K562 (cell line): ENCODE results near the gene EIPR1. TPM values are rescaled to one million over a fixed set of nuclear protein-coding genes. Genes with fewer than 3 reads are reported as not detected.

Source experiments
- ATAC-seq: fragments of 200-7000 bp; cut with Tn5 transposase; 3 replicates; pipeline ENCODE4 v1.9.1; 2020; ENCODE audit warnings: moderate library complexity
- BruUV-seq: library from RNA; stranded (reverse); fragments of 400-500 nt; replicated peaks from 2 replicates; lab custom pipeline; 2021; lab: Mats Ljungman, UMichigan
- CTCF ChIA-PET: fragments of 300-600 bp; formaldehyde crosslinking; extraction: SDS; loops from one replicate; lab custom pipeline; 2021; ENCODE audit warnings: low intra/inter-chr PET ratio; lab: Yijun Ruan, JAX
- POLR2A ChIA-PET: fragments of 300-600, 350-650 bp; sonication (Branson Sonifier 250); formaldehyde crosslinking; extraction: SDS; loops from one replicate; lab custom pipeline; 2021; ENCODE audit warnings: antibody characterized with exemption, inconsistent platforms; lab: Yijun Ruan, JAX
- DNase-seq, 4 experiments: peaks; one replicate each; pipeline versions ENCODE4 v3.0.0 to v3.0.0-alpha.2; 2011 to 2018; ENCODE audit warnings: low spot score in 3 of 4, mixed read lengths in 3 of 4; ENCODE audit errors: extremely low read depth in 1 of 4
- FAIRE-seq: peaks from 2 replicates; lab custom pipeline; 2011; peaks lifted over from hg19 to GRCh38; lab: Jason Lieb, UNC
- H2AFZ ChIP-seq: 2 replicates; pipeline ENCODE4 v1.6.0; 2011; ENCODE audit warnings: low read depth, low read length, control low read depth, inconsistent platforms
- H3K27ac ChIP-seq: fragments of 200-600 bp; 3 replicates; pipeline ENCODE4 v1.8.0; 2011; ENCODE audit warnings: low read depth, mild to moderate bottlenecking, control low read depth, inconsistent platforms, low read length, moderate library complexity, mixed read lengths; ENCODE audit errors: extremely low read depth
- H3K27me3 ChIP-seq, 2 experiments: fragments of 300-600 bp in 1 of 2; 2 replicates in 1 of 2; 3 replicates in 1 of 2; pipeline versions ENCODE4 v1.6.0 to v1.8.0; 2011; ENCODE audit warnings: inconsistent platforms in 2 of 2, low read length in 2 of 2, mild to moderate bottlenecking in 1 of 2, mixed read lengths in 1 of 2, moderate library complexity in 1 of 2; ENCODE audit not compliant: control insufficient read depth in 2 of 2, insufficient read depth in 2 of 2
- H3K36me3 ChIP-seq: fragments of 300-600 bp; 3 replicates; pipeline ENCODE4 v1.8.0; 2011; ENCODE audit warnings: mild to moderate bottlenecking, low read length, inconsistent platforms; ENCODE audit not compliant: control insufficient read depth, insufficient read depth
- H3K4me1 ChIP-seq, 2 experiments: fragments of 200-600 bp in 1 of 2; replicated peaks in 1 of 2; 2 replicates in 1 of 2; 3 replicates in 1 of 2; pipeline versions ENCODE4 v1.5.1 to v1.8.0; 2011; ENCODE audit warnings: inconsistent platforms in 2 of 2, low read length in 2 of 2, mild to moderate bottlenecking in 1 of 2, mixed read lengths in 1 of 2, moderate library complexity in 1 of 2; ENCODE audit not compliant: control insufficient read depth in 2 of 2, insufficient read depth in 2 of 2
- H3K4me2 ChIP-seq: 2 replicates; pipeline ENCODE4 v1.6.1; 2011; ENCODE audit warnings: low read length, control low read depth, inconsistent platforms, mixed read lengths; ENCODE audit not compliant: insufficient read depth
- H3K4me3 ChIP-seq: fragments of 200-600 bp; sonication (generic), shearing (Covaris generic); 2 replicates; pipeline ENCODE4 v1.5.1; 2016; ENCODE audit warnings: control low read depth, inconsistent platforms
- H3K79me2 ChIP-seq: fragments of 200-600 bp; 3 replicates; pipeline ENCODE4 v1.8.0; 2011; ENCODE audit warnings: low read length, inconsistent platforms; ENCODE audit not compliant: control insufficient read depth, insufficient read depth
- H3K9ac ChIP-seq, 2 experiments: 2 replicates each; pipeline versions ENCODE4 v1.6.0 to v1.6.1; 2011; ENCODE audit warnings: low read depth in 2 of 2, low read length in 2 of 2, control low read depth in 1 of 2, inconsistent platforms in 1 of 2, mild to moderate bottlenecking in 1 of 2, mixed read lengths in 1 of 2; ENCODE audit not compliant: insufficient read depth in 1 of 2
- H3K9me1 ChIP-seq: one replicate; pipeline ENCODE4 v1.6.0; 2011; ENCODE audit warnings: inconsistent platforms, mild to moderate bottlenecking, low read length, moderate library complexity; ENCODE audit not compliant: control insufficient read depth, insufficient read depth
- H3K9me3 ChIP-seq: replicated peaks from 2 replicates; pipeline ENCODE4 v1.5.1; 2011; ENCODE audit warnings: low read depth, low read length, inconsistent platforms; ENCODE audit not compliant: control insufficient read depth, insufficient read depth
- H4K20me1 ChIP-seq: replicated peaks from 2 replicates; pipeline ENCODE4 v1.6.1; 2011; ENCODE audit warnings: low read length, inconsistent platforms, mixed read lengths; ENCODE audit not compliant: control insufficient read depth, insufficient read depth
- ADNP ChIP-seq: fragments of 200-800 bp; sonication (Bioruptor generic); IDR thresholded peaks from 2 replicates; pipeline ENCODE4 v1.6.1; 2016; ENCODE audit warnings: missing genetic modification characterization, missing compliant biosample characterization
- BCL6 ChIP-seq: fragments of 250-450 bp; sonication (Bioruptor Pico); IDR thresholded peaks from 2 replicates; pipeline ENCODE4 v1.4.0; 2020
- CTBP1 ChIP-seq: fragments of 450-650 bp; IDR thresholded peaks from 2 replicates; pipeline ENCODE4 v1.6.1; 2016; ENCODE audit warnings: borderline replicate concordance
- HMGXB4 ChIP-seq: sonication (generic); formaldehyde crosslinking; IDR thresholded peaks from 2 replicates; pipeline ENCODE4 v1.8.1; 2023; ENCODE audit warnings: mild to moderate bottlenecking, missing genetic modification reagents
- MLLT1 ChIP-seq, 2 experiments: fragments of 450-650 bp; IDR thresholded peaks; 2 replicates each; pipeline ENCODE4 v1.6.1; 2016
- NR1H2 ChIP-seq: sonication (generic); formaldehyde crosslinking; IDR thresholded peaks from 2 replicates; pipeline ENCODE4 v1.4.0; 2020; ENCODE audit warnings: mild to moderate bottlenecking, missing genetic modification reagents
- PHF20 ChIP-seq: fragments of 450-650 bp; IDR thresholded peaks from 2 replicates; pipeline ENCODE4 v1.6.1; 2018; ENCODE audit not compliant: partially characterized antibody
- ZNF282 ChIP-seq: sonication (generic); formaldehyde crosslinking; IDR thresholded peaks from 2 replicates; pipeline ENCODE4 v1.8.1; 2023; ENCODE audit warnings: missing genetic modification reagents
- ZNF609 ChIP-seq: sonication (generic); formaldehyde crosslinking; IDR thresholded peaks from 2 replicates; pipeline ENCODE4 v1.8.1; 2023; ENCODE audit warnings: missing genetic modification reagents, mild to moderate bottlenecking, borderline replicate concordance
- ZNF740 ChIP-seq, 3 experiments: fragments of 200-800 bp in 1 of 3; sonication (Bioruptor generic) in 1 of 3; sonication (generic) in 1 of 3; formaldehyde crosslinking in 1 of 3; IDR thresholded peaks; 2 replicates each; pipeline versions ENCODE4 v1.6.1 to v1.8.0; 2016 to 2022; ENCODE audit warnings: mild to moderate bottlenecking in 2 of 3, missing compliant biosample characterization in 2 of 3, missing genetic modification characterization in 2 of 3, missing genetic modification reagents in 1 of 3
- WGBS: fragments of 100-300 bp; shearing (Covaris generic); methylation state at CpG from one replicate; pipeline ENCODE4 v1.1.6; 2016; ENCODE audit warnings: low coverage, mixed read lengths; ENCODE audit not compliant: insufficient coverage; ENCODE audit errors: missing lambda C conversion rate; 5-methylcytosine and 5-hydroxymethylcytosine counted together
- in situ Hi-C: fragments of 300-500 bp; cut with MboI; formaldehyde crosslinking; loops from 4 replicates; pipeline ENCODE4 v1.15.0; 2018; ENCODE audit warnings: inconsistent platforms, mixed read lengths
- intact Hi-C: fragments of 100-400 bp; cut with micrococcal nuclease; formaldehyde crosslinking; loops from 2 replicates; pipeline ENCODE4 v1.14.2; 2022
- polyA plus RNA-seq, 8 experiments: library from polyadenylated mRNA; depleted of rRNA in 4 of 8; stranded (reverse) in 5 of 8; unstranded in 3 of 8; fragments of >200 nt; fragmentation: Nextera tagmentation in 2 of 8; fragmentation: Illumina TruSeq in 1 of 8; extraction: Ambion mirVana in 2 of 8; extraction: Trizol in 1 of 8; gene quantifications; 2 replicates each; pipeline versions ENCODE4 v1.2.1 to v1.2.3, GENCODE V29; 2011 to 2014; ENCODE audit warnings: inconsistent platforms in 1 of 8, missing spikeins in 1 of 8
- total RNA-seq, 7 experiments: library from RNA; depleted of rRNA in 6 of 7; stranded (reverse); fragments of >200 nt in 6 of 7; fragmentation: Illumina TruSeq in 2 of 7; extraction: Trizol in 2 of 7; gene quantifications; 2 replicates each; pipeline versions ENCODE4 v1.2.1 to v1.2.3, GENCODE V29; 2011 to 2021; ENCODE audit warnings: low replicate concordance in 1 of 7
- TF ChIP-seq, protein P1 (sequence below): fragments of 250-450 bp; sonication (Bioruptor Pico); IDR thresholded peaks from 2 replicates; pipeline ENCODE4 v1.8.0; 2022; ENCODE audit warnings: moderate library complexity, mild to moderate bottlenecking, inconsistent platforms

EIPR1 gene
- total and polyA plus RNA-seq, 9 of the 15 experiments (the other 6 are each of a cell fraction or from before 2014, with no cell fraction given), result 19.9 to 54.4 (median 35.9) TPM

GRCh38 chr2:3214065-3214464 is 163.6 kb downstream of the EIPR1 start:
- Histone ChIP-seq H3K27me3 (no peaks in the 10 kb centered on the region), H4K20me1 (no peaks in the 10 kb centered on the region), H3K36me3 (peaks cover 14% of the 10 kb centered on the region; the same call in 1 of the 3 replicates), H3K4me1 (no peaks in the 10 kb centered on the region), H3K9me1 (no peaks in the 10 kb centered on the region), H3K27ac (no peak overlapping the region), H2AFZ (no peak overlapping the region), H3K4me2 (no peak overlapping the region), H3K9ac (no peak overlapping the region), H3K79me2 (no peaks in the 10 kb centered on the region; the same call in 2 of the 3 replicates), H3K9me3 (no peaks in the 10 kb centered on the region), H3K4me3 (no peak overlapping the region)
- DNase-seq, result no peak
- TF ChIP-seq ZNF740 (CRISPR knock-in tag; IDR thresholded peaks at IDR 0.05) (no peak), ZNF740 (tag; IDR thresholded peaks at IDR 0.05) (no peak), NR1H2 (CRISPR knock-in tag) (no peak), MLLT1 (IDR thresholded peaks at IDR 0.05) (no peak), BCL6 (CRISPR knock-in tag) (no peak), ZNF282 (CRISPR knock-in tag) (no peak), PHF20 (no peak), ZNF609 (no peak), ADNP (tag) (no peak), HMGXB4 (CRISPR knock-in tag) (no peak), CTBP1 (no peak)
- TF ChIP-seq, protein P1, sequence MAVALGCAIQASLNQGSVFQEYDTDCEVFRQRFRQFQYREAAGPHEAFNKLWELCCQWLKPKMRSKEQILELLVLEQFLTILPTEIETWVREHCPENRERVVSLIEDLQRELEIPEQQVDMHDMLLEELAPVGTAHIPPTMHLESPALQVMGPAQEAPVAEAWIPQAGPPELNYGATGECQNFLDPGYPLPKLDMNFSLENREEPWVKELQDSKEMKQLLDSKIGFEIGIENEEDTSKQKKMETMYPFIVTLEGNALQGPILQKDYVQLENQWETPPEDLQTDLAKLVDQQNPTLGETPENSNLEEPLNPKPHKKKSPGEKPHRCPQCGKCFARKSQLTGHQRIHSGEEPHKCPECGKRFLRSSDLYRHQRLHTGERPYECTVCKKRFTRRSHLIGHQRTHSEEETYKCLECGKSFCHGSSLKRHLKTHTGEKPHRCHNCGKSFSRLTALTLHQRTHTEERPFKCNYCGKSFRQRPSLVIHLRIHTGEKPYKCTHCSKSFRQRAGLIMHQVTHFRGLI (CRISPR knock-in tag), result no peak
- CTCF ChIA-PET, result no interaction called here
- no peak for ATAC-seq
- intact Hi-C loops, result no loop called here
- no peak for FAIRE-seq
- 85% methylated on average over 7 of the region's 7 CpGs for WGBS
- in situ Hi-C loops, result no loop called here
- POLR2A ChIA-PET, result no interaction called here
- BruUV-seq, result no TSS peak
